Kidney (tissue), 14 donors: ENCODE results near the gene SYNDIG1. TPM values are rescaled to one million over a fixed set of nuclear protein-coding genes. Genes with fewer than 3 reads are reported as not detected.
A peak's percentile ranks its signal among the peaks of the same experiment; 100 is the strongest.

ENCODE experiments used
- DNase-seq, 5 donors: peaks; one replicate each; pipeline ENCODE4 v3.0.0-alpha.2; 2013 to 2020
- FAIRE-seq: peaks from 2 replicates; lab custom pipeline; 2012; peaks lifted over from hg19 to GRCh38; lab: Jason Lieb, UNC
- H3K27ac ChIP-seq, 2 donors: one replicate each; pipeline ENCODE4 v1.7.0; 2013; ENCODE audit warnings: low read depth in 2 of 2, low read length in 2 of 2, inconsistent platforms in 1 of 2
- H3K27me3 ChIP-seq: one replicate; pipeline ENCODE4 v1.7.1; 2013; ENCODE audit warnings: low read length, inconsistent platforms; ENCODE audit not compliant: control insufficient read depth, insufficient read depth
- H3K36me3 ChIP-seq, 3 donors: one replicate each; pipeline versions ENCODE4 v1.7.0 to v1.7.1; 2013; ENCODE audit warnings: low read length in 3 of 3, control low read depth in 1 of 3, inconsistent platforms in 1 of 3; ENCODE audit not compliant: insufficient read depth in 3 of 3, control insufficient read depth in 2 of 3
- H3K4me1 ChIP-seq, 3 donors: one replicate each; pipeline versions ENCODE4 v1.7.0 to v1.7.1; 2013; ENCODE audit warnings: low read length in 3 of 3, inconsistent platforms in 1 of 3, low read depth in 1 of 3; ENCODE audit not compliant: control insufficient read depth in 2 of 3, insufficient read depth in 2 of 3
- H3K4me3 ChIP-seq, 3 donors: one replicate each; pipeline versions ENCODE4 v1.7.0 to v1.8.1; 2013; ENCODE audit warnings: low read length in 3 of 3, control low read depth in 1 of 3, inconsistent platforms in 1 of 3
- H3K9ac ChIP-seq, 3 donors: one replicate each; pipeline versions ENCODE4 v1.7.0 to v1.7.1; 2013; ENCODE audit warnings: low read length in 3 of 3, control low read depth in 1 of 3, inconsistent platforms in 1 of 3
- H3K9me3 ChIP-seq, 3 donors: one replicate each; pipeline versions ENCODE4 v1.7.0 to v1.7.1; 2013; ENCODE audit warnings: low read length in 3 of 3, control low read depth in 1 of 3, inconsistent platforms in 1 of 3; ENCODE audit not compliant: control insufficient read depth in 2 of 3, insufficient read depth in 1 of 3
- CTCF ChIP-seq: IDR thresholded peaks from 3 replicates; pipeline ENCODE4 v1.5.1; 2012; ENCODE audit warnings: mild to moderate bottlenecking, moderate library complexity, borderline replicate concordance; ENCODE audit not compliant: insufficient read depth; ENCODE audit errors: extremely low read depth
- intact Hi-C: fragments of 100-400 bp; cut with DNase I; formaldehyde crosslinking; loops from one replicate; pipeline ENCODE4 v1.11.1; 2022
- polyA plus RNA-seq: library from polyadenylated mRNA; stranded (reverse); fragments of 350-450 nt; fragmentation: Illumina TruSeq; extraction: RNeasy Lipid Tissue Mini Kit (QIAGEN cat#74804); gene quantifications from one replicate; pipeline ENCODE4 v1.2.3, GENCODE V29; 2014; ENCODE audit warnings: low read depth, low replicate concordance; ENCODE audit not compliant: insufficient read depth
- total RNA-seq: library from RNA; stranded (reverse); fragmentation: NEBNext Ultra II Directional; extraction: Animal tissue kit (Norgen Biotek cat#: 25700); gene quantifications from one replicate; pipeline ENCODE4 v1.2.1, GENCODE V29; 2021
- donor health status: control.
- donor health status: control.
- donor health status: control.
- donor health status: control.
- donor health status: control.
- donor health status: DM: yes; HTN: yes; CAD: no.
- donor health status: Normal renal cell carcinoma (clear cell type).

The SYNDIG1 gene
- total and polyA plus RNA-seq, 2 donors from 2014 or later: 5.4 to 8.2 TPM

DNA sequence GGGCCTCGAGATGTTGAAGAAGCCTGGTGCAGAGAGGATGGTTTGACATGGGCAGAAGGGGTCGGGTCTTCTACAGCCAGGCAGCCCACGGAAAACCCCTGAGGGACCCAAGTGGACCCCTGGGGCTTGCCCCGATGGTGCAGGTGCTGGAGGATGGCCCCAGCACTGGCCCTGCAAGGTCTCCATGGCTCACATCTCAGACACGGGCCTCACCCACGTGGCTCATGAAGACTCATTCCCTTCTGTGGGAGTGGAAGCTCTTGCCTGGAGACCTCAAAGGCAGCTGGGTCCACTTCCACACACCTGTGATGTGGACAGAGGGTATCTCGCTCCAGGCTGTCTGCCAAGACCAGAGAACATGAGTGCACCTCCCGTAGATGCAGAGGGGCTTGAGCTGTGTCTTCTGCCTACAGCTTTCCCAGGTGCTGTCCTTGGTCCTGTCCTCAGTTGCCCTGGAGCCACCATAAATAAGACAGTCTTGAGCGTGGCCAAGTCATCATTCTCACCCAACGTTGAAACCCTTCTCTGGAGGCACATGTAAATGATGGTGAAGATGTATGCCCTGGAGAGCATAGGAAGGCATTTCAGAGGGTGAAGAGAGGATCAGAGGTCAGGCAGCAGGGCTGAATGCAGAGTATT, 108.0 kb downstream of the SYNDIG1 start:
- Histone ChIP-seq H3K36me3 (no peaks in the 10 kb centered on the region), H3K4me1 (no peaks in the 10 kb centered on the region), H3K9me3 (no peaks in the 10 kb centered on the region), H3K4me3 (no peak overlapping the region), H3K27ac (no peak overlapping the region), H3K27me3 (no peaks in the 10 kb centered on the region), H3K9ac (no peak overlapping the region)
- DNase-seq (peak in 1 of 5 donors; percentile 36), FAIRE-seq (no peak)
- TF ChIP-seq CTCF: no peak
- intact Hi-C loops: no loop called here

DNA sequence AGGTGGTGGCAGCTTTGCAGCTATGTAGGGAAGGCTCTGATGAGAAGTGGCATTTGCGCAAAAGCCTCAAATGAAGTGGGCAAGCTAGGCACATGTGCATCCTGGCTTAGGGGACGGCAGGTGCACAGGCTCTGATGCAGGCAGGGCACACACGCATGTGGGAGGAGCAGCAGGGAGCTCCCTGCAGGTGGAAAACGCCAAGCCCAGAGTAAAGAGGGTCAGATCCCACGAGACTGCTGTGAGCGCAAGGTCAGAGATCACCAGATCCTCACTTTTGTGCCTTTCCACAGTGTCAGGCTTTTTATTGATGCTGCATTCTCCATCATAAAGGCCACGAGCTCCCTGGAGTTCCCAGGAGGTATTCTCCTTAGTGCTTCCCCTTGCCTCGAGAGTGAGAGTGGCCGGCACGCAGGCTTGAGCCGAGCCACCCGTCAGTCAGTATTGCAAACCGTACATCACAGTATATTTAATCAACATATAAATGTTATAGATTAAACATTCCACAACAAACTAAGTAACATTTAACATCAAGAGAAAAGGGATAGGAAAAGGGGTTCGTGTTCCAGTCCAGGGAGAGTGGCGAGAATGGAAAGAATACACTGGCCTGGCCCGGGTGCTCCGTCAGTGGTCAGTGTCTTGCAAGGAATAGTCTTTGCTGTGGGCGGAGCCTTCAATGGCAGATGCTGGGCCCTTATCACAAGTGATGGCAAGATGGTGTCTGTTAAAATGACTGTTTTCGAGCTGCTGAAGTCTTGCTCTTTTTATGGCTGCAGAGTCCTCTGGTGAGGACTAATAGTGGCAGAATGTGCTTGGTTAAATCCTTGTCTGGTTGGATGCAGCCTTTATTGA, 109.4 kb downstream of the SYNDIG1 start:
- Histone ChIP-seq H3K27me3 (no peaks in the 10 kb centered on the region), H3K4me3 (no peak overlapping the region), H3K9ac (no peak overlapping the region), H3K4me1 (no peaks in the 10 kb centered on the region), H3K36me3 (no peaks in the 10 kb centered on the region), H3K27ac (no peak overlapping the region), H3K9me3 (no peaks in the 10 kb centered on the region)
- intact Hi-C loops: no loop called here
- TF ChIP-seq CTCF: no peak
- DNase-seq (peak in 1 of 5 donors; percentile 26), FAIRE-seq (no peak)

GRCh38 chr20:24579475-24579874, 110.0 kb downstream of the SYNDIG1 start:
- H3K9me3 ChIP-seq: no peaks in the 10 kb centered on the region
- H3K27me3 ChIP-seq: no peaks in the 10 kb centered on the region
- no peaks in the 10 kb centered on the region for H3K4me1 ChIP-seq
- no peak overlapping the region for H3K27ac ChIP-seq
- FAIRE-seq (no peak), DNase-seq (peak in 1 of 5 donors; percentile 46)
- H3K36me3 ChIP-seq: no peaks in the 10 kb centered on the region
- H3K9ac ChIP-seq: no peak overlapping the region
- no peak overlapping the region for H3K4me3 ChIP-seq
- intact Hi-C loops: no loop called here
- no peak for TF ChIP-seq CTCF
